Esophagus muscularis mucosa (tissue), 4 donors: Measurements from ENCODE around the gene AHRR. TPM values are rescaled to one million over a fixed set of nuclear protein-coding genes. Genes with fewer than 3 reads are reported as not detected.

Experiments
- DNase-seq: peaks from one replicate; pipeline ENCODE4 v3.0.0-alpha.2; 2017; ENCODE audit errors: extremely low spot score
- H3K27ac ChIP-seq, 4 donors: fragments of 200-600 bp; sonication (generic); replicated peaks in 1 of 4; 1 replicate in 3 of 4; 2 replicates in 1 of 4; pipeline ENCODE4 v1.5.1; 2016 to 2019; ENCODE audit warnings: mild to moderate bottlenecking in 1 of 4
- H3K27me3 ChIP-seq, 4 donors: fragments of 200-600 bp; sonication (generic); one replicate each; pipeline versions ENCODE4 v1.5.1 to v1.6.0; 2016 to 2019
- H3K36me3 ChIP-seq, 4 donors: fragments of 200-600 bp; sonication (generic); one replicate each; pipeline ENCODE4 v1.5.1; 2016 to 2019
- H3K4me1 ChIP-seq, 4 donors: fragments of 200-600 bp; sonication (generic); one replicate each; pipeline ENCODE4 v1.5.1; 2016 to 2019
- H3K4me3 ChIP-seq, 4 donors: fragments of 200-600 bp; sonication (generic); 1 replicate in 2 of 4; 2 replicates in 2 of 4; pipeline ENCODE4 v1.5.1; 2016 to 2019; ENCODE audit warnings: mild to moderate bottlenecking in 4 of 4, moderate library complexity in 1 of 4
- H3K9me3 ChIP-seq, 4 donors: fragments of 200-600 bp; sonication (generic); 1 replicate in 3 of 4; 2 replicates in 1 of 4; pipeline ENCODE4 v1.5.1; 2016 to 2019
- EP300 ChIP-seq: sonication (generic); formaldehyde crosslinking; IDR thresholded peaks from one replicate; pipeline ENCODE4 v1.6.1; 2017; ENCODE audit warnings: antibody characterized with exemption
- POLR2A ChIP-seq: fragments of 450-650 bp; IDR thresholded peaks from one replicate; pipeline ENCODE4 v1.6.1; 2017; ENCODE audit warnings: antibody characterized with exemption, moderate library complexity, mild to moderate bottlenecking, low read depth
- POLR2AphosphoS5 ChIP-seq, 2 donors: sonication (generic); formaldehyde crosslinking; IDR thresholded peaks; one replicate each; pipeline ENCODE4 v1.6.1; 2017; ENCODE audit warnings: antibody characterized with exemption in 2 of 2
- WGBS: methylation state at CpG from one replicate; pipeline ENCODE4 v1.1.5; 2018; 5-methylcytosine and 5-hydroxymethylcytosine counted together
- intact Hi-C: fragments of 100-400 bp; cut with DNase I; formaldehyde crosslinking; loops from one replicate; pipeline ENCODE4 v1.15.1; 2023
- total RNA-seq, 4 donors: library from RNA; depleted of rRNA; stranded (reverse); fragments of >200 nt; gene quantifications; one replicate each; pipeline versions ENCODE4 v1.1.0 to v1.2.1, GENCODE V29; 2016
- TF ChIP-seq, protein P1 (sequence below), 3 experiments: fragments of 200-600 bp in 2 of 3; fragments of 450-650 bp in 1 of 3; sonication (generic) in 2 of 3; IDR thresholded peaks; one replicate each; pipeline ENCODE4 v1.5.1; 2017 to 2019; ENCODE audit warnings: antibody characterized with exemption in 3 of 3, mild to moderate bottlenecking in 2 of 3, moderate library complexity in 1 of 3

The AHRR gene
- total RNA-seq, 4 donors from 2014 or later: 0.33 to 5.5 (median 0.86) TPM

- Histone ChIP-seq H3K27ac (no peak overlapping the region), H3K9me3 (no peaks in the 10 kb centered on the region), H3K27me3 (peaks cover 0 to 34% (median 2%) of the 10 kb centered on the region in 4 donors), H3K36me3 (no peaks in the 10 kb centered on the region), H3K4me3 (peak overlapping the region; percentile 51 to 61 (median 52)), H3K4me1 (peaks cover 3 to 13% (median 10%) of the 10 kb centered on the region in 4 donors)
- no peak for DNase-seq
- intact Hi-C loops: no loop called here
- TF ChIP-seq, protein P1, sequence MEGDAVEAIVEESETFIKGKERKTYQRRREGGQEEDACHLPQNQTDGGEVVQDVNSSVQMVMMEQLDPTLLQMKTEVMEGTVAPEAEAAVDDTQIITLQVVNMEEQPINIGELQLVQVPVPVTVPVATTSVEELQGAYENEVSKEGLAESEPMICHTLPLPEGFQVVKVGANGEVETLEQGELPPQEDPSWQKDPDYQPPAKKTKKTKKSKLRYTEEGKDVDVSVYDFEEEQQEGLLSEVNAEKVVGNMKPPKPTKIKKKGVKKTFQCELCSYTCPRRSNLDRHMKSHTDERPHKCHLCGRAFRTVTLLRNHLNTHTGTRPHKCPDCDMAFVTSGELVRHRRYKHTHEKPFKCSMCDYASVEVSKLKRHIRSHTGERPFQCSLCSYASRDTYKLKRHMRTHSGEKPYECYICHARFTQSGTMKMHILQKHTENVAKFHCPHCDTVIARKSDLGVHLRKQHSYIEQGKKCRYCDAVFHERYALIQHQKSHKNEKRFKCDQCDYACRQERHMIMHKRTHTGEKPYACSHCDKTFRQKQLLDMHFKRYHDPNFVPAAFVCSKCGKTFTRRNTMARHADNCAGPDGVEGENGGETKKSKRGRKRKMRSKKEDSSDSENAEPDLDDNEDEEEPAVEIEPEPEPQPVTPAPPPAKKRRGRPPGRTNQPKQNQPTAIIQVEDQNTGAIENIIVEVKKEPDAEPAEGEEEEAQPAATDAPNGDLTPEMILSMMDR (IDR thresholded peaks at IDR 0.05): no peak
- TF ChIP-seq EP300 (no peak), POLR2A (no peak), POLR2AphosphoS5 (IDR thresholded peaks at IDR 0.05) (no peak)
- WGBS: 24% methylated on average over 55 of the region's 102 CpGs
Measured at GRCh38 chr5:343461-344401, 22.2 kb downstream of the AHRR start.

- intact Hi-C loops: no loop called here
- peaks cover 0 to 34% (median 2%) of the 10 kb centered on the region in 4 donors for H3K27me3 ChIP-seq
Measured at GRCh38 chr5:344668-345067, 23.2 kb downstream of the AHRR start.

DNA sequence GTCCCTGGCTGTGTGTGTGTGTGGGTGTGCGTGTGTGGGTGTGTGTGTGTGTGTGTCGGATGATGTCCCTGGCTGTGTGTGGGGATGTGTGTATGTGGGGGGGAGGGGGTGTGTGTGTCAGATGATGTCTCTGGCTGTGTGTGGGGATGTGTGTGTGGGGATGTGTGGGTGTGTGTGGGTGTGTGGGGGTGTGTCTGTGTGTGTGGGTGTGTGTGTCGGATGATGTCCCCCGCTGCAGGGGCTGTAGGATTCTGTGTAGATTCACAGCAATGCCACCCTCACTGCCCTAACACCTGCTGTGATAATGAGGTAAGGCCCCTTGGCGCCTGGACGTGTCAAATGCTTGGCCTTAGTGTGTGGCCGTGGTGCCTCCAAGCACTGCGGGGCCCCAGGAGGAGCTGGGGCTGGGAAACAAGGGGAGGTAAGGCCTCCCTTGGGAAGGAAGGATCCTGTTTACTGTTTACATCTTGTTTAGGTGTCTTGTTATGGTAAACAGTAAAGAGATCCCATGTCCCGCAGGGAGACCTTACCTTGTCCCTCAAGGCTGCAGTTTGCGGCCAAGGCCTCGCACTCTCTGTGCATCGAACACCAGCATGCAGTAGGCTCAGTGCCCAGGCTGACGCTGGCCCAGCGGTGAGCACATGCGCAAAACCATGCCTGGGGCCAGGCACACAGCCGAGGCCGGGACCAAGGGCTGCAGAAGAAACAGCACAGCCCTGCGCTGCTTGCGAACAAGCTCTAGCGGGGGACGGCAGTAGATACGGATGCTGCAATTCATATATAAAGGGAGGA is 24.1 kb downstream of the AHRR start:
- Histone ChIP-seq H3K4me3 (no peak overlapping the region), H3K27me3 (peaks cover 0 to 40% (median 2%) of the 10 kb centered on the region in 4 donors), H3K36me3 (no peaks in the 10 kb centered on the region), H3K27ac (no peak overlapping the region), H3K4me1 (peaks cover 3 to 13% (median 10%) of the 10 kb centered on the region in 4 donors), H3K9me3 (no peaks in the 10 kb centered on the region)
- DNase-seq: no peak
- intact Hi-C loops: no loop called here
- 69% methylated on average over 20 of the region's 22 CpGs for WGBS
- TF ChIP-seq POLR2A: no peak
- no peak for TF ChIP-seq POLR2AphosphoS5 (IDR thresholded peaks at IDR 0.05)
- TF ChIP-seq, protein P1 (IDR thresholded peaks at IDR 0.05): no peak
- TF ChIP-seq EP300: no peak

More at GRCh38 chr5:344668-345067, 23.2 kb downstream of the AHRR start:
- DNase-seq: no peak
- TF ChIP-seq, protein P1 (IDR thresholded peaks at IDR 0.05): no peak
- TF ChIP-seq EP300: no peak
- no peak for TF ChIP-seq POLR2A
- TF ChIP-seq POLR2AphosphoS5 (IDR thresholded peaks at IDR 0.05): no peak
- Histone ChIP-seq H3K4me1 (peaks cover 3 to 13% (median 10%) of the 10 kb centered on the region in 4 donors), H3K4me3 (no peak overlapping the region), H3K36me3 (no peaks in the 10 kb centered on the region), H3K27ac (no peak overlapping the region), H3K9me3 (no peaks in the 10 kb centered on the region)
- WGBS: 84% methylated on average over 8 of the region's 8 CpGs

DNA sequence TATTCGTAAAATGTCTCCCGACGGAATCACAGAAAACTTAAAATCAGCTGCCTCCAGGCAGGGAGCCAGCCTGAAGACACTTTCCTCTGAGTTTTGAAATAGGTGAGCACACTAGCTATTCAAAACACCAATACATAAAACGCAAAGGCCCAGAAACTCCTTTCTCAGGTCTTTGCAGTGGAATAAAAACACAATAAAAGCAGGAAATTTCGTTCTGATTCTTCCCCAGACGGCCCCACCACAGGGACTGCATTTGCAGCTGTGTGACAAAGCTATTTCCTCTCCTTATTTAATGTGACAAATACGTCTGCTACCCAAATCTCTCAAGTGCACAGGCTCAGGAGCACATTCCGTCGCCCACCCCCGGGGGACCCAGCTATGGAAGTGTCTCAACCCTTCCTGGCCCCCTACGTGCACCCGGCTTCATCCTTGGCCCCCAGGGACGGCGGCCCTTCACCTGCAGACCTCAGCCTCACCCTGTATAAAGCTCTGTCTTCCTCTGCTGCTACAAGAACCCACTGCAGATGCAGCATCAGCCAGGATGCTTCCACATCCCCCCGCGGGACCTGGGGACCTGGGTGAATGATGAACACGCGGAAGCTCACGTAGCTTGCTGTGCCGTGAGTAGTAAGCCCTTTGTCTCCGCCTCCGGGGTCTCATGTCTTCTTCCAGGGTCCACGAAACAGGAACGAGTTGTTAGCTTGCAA is 24.9 kb downstream of the AHRR start:
- peaks cover 0 to 40% (median 2%) of the 10 kb centered on the region in 4 donors for H3K27me3 ChIP-seq
- WGBS: 69% methylated on average over 24 of the region's 24 CpGs
- H3K9me3 ChIP-seq: no peaks in the 10 kb centered on the region
- intact Hi-C loops: no loop called here
- no peaks in the 10 kb centered on the region for H3K36me3 ChIP-seq
- no peak overlapping the region for H3K27ac ChIP-seq
- no peak for TF ChIP-seq POLR2A
- no peak for TF ChIP-seq POLR2AphosphoS5 (IDR thresholded peaks at IDR 0.05)
- TF ChIP-seq, protein P1 (IDR thresholded peaks at IDR 0.05): no peak
- peak; percentile 87 for DNase-seq
- H3K4me1 ChIP-seq: peaks cover 3 to 13% (median 10%) of the 10 kb centered on the region in 4 donors
- H3K4me3 ChIP-seq: no peak overlapping the region
